ENCODE measurements around the gene PRLR.
"Not testable (repeated sequence)": the region's sequence is repeated elsewhere in the genome, so short reads cannot be mapped to it uniquely, and the experiment has no call there.

PRLR gene

GRCh38 chr5:35120715-35121114 lies 109.6 kb downstream of the PRLR start:
- no peak for DNase-seq

GRCh38 chr5:35117967-35118366 lies 112.3 kb downstream of the PRLR start:
- DNase-seq, result no peak

- no peak for DNase-seq
Observed at GRCh38 chr5:35115920-35116319, 114.4 kb downstream of the PRLR start.

GRCh38 chr5:35114698-35115097 lies 115.6 kb downstream of the PRLR start:
- no peak for DNase-seq

- DNase-seq, result no peak
Observed at GRCh38 chr5:35112300-35112699, 118.0 kb downstream of the PRLR start.

- DNase-seq, result not testable (repeated sequence)
Observed at GRCh38 chr5:35104550-35104949, 125.7 kb downstream of the PRLR start.

GRCh38 chr5:35103637-35104299 lies 126.5 kb downstream of the PRLR start:
- DNase-seq, result no peak

GRCh38 chr5:35101720-35102119 lies 128.6 kb downstream of the PRLR start:
- DNase-seq, result not testable (repeated sequence)

- no peak for DNase-seq
Observed at GRCh38 chr5:35101016-35101415, 129.3 kb downstream of the PRLR start.

GRCh38 chr5:35098214-35098613 lies 132.1 kb downstream of the PRLR start:
- no peak for DNase-seq

- no peak for DNase-seq
Observed at GRCh38 chr5:35096932-35097331, 133.4 kb downstream of the PRLR start.

GRCh38 chr5:35096216-35096615 lies 134.1 kb downstream of the PRLR start:
- no peak for DNase-seq

GRCh38 chr5:35095366-35095765 lies 134.9 kb downstream of the PRLR start:
- no peak for DNase-seq

GRCh38 chr5:35094948-35095347 lies 135.3 kb downstream of the PRLR start:
- no peak for DNase-seq

- no peak for DNase-seq
Observed at GRCh38 chr5:35092703-35093102, 137.6 kb downstream of the PRLR start.

GRCh38 chr5:35091704-35092103 lies 138.6 kb downstream of the PRLR start:
- no peak for DNase-seq

- DNase-seq, result no peak
Observed at GRCh38 chr5:35089334-35090314, 140.7 kb downstream of the PRLR start.

GRCh38 chr5:35087991-35088390 lies 142.3 kb downstream of the PRLR start:
- no peak for DNase-seq

GRCh38 chr5:35083150-35083549 lies 147.1 kb downstream of the PRLR start:
- DNase-seq, result no peak

- no peak for DNase-seq
Observed at GRCh38 chr5:35082530-35082929, 147.8 kb downstream of the PRLR start.

GRCh38 chr5:35081134-35081533 lies 149.2 kb downstream of the PRLR start:
- no peak for DNase-seq

GRCh38 chr5:35073160-35073559 lies 157.1 kb downstream of the PRLR start:
- no peak for DNase-seq

GRCh38 chr5:35069188-35069587 lies 161.1 kb downstream of the PRLR start:
- no peak for DNase-seq

- no peak for DNase-seq
Observed at GRCh38 chr5:35067985-35068384, 162.3 kb downstream of the PRLR start.

All from DMS79 (cell line).